Testis (tissue), 2 donors: Measurements from ENCODE around the gene CALD1.

ENCODE experiments used
- POLR2A ChIP-seq: fragments of 450-650 bp; IDR thresholded peaks from one replicate; pipeline ENCODE4 v1.6.1; 2017; ENCODE audit warnings: antibody characterized with exemption, mild to moderate bottlenecking, moderate library complexity
- TF ChIP-seq, protein P1 (sequence below), 3 experiments: fragments of 450-650 bp in 2 of 3; fragments of 200-600 bp in 1 of 3; sonication (generic) in 1 of 3; IDR thresholded peaks; one replicate each; pipeline ENCODE4 v1.5.1; 2016 to 2019; ENCODE audit warnings: antibody characterized with exemption in 3 of 3, mild to moderate bottlenecking in 2 of 3, moderate library complexity in 1 of 3

DNA sequence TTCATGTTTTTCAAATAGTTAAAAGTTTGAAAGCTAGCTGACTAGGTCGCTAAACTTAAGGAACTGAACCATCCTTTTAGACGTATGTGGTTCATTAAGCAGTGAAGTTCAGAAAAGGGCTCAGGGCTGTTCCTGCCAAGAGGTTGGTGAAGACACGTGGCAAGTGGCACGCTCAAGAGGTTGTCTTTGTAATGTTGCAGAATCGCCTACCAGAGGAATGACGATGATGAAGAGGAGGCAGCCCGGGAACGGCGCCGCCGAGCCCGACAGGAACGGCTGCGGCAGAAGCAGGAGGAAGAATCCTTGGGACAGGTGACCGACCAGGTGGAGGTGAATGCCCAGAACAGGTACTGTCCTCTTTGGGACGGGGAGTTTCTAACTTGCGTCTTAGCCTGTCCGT is 149.1 kb downstream of the CALD1 start:
- TF ChIP-seq, protein P1, sequence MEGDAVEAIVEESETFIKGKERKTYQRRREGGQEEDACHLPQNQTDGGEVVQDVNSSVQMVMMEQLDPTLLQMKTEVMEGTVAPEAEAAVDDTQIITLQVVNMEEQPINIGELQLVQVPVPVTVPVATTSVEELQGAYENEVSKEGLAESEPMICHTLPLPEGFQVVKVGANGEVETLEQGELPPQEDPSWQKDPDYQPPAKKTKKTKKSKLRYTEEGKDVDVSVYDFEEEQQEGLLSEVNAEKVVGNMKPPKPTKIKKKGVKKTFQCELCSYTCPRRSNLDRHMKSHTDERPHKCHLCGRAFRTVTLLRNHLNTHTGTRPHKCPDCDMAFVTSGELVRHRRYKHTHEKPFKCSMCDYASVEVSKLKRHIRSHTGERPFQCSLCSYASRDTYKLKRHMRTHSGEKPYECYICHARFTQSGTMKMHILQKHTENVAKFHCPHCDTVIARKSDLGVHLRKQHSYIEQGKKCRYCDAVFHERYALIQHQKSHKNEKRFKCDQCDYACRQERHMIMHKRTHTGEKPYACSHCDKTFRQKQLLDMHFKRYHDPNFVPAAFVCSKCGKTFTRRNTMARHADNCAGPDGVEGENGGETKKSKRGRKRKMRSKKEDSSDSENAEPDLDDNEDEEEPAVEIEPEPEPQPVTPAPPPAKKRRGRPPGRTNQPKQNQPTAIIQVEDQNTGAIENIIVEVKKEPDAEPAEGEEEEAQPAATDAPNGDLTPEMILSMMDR (IDR thresholded peaks at IDR 0.05): no peak
- no peak for TF ChIP-seq POLR2A
